Spleen (tissue), 7 donors: ENCODE data around the gene ZNF722.

Source experiments
- CTCF ChIP-seq, 11 experiments: fragments of 200-600 bp in 7 of 11; fragments of 450-650 bp in 4 of 11; sonication (generic) in 4 of 11; IDR thresholded peaks in 8 of 11; conservative IDR thresholded peaks in 3 of 11; 1 replicate in 7 of 11; 2 replicates in 4 of 11; pipeline versions ENCODE4 v1.4.0 to v1.8.0; 2016 to 2021; ENCODE audit warnings: antibody characterized with exemption in 11 of 11, inconsistent platforms in 4 of 11, mild to moderate bottlenecking in 1 of 11
- POLR2A ChIP-seq, 3 donors: fragments of 450-650 bp; IDR thresholded peaks; one replicate each; pipeline ENCODE4 v1.5.1; 2017; ENCODE audit warnings: antibody characterized with exemption in 3 of 3, mild to moderate bottlenecking in 1 of 3
- donor health status: DM: no; HTN: no; CAD: no; lungs with moderate emphysema.
- donor health status: DM: no; HTN: no; CAD: no.
- donor health status: DM: no; HTN: no; CAD: no.

DNA sequence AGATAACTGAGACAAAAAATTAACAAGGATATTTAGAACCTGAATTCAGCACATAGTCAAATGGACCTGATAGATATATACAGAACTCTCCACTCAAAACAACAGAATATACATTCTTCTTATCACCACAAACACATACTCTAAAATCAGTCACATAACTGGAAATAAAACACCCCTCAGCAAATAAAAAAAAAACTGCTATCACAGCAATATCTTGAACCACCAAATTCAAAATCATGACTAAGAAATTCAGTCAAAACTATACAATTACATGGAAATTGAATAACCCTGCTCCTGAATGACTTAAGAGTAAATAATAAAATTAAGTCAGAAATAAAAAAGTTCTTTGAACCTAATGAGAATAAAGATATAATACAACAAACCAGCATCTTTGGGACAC lies 30.0 kb upstream of the ZNF722 start:
- TF ChIP-seq POLR2A (IDR thresholded peaks at IDR 0.05), result no peak
- no peak for TF ChIP-seq CTCF (IDR thresholded peaks at IDR 0.05 in 8 of 11, conservative IDR thresholded peaks at IDR 0.05 in 3 of 11)
